Prostate gland (tissue), 2 donors: ENCODE results near the gene PEX13. TPM values are rescaled to one million over a fixed set of nuclear protein-coding genes. Genes with fewer than 3 reads are reported as not detected.
A peak's percentile ranks its signal among the peaks of the same experiment; 100 is the strongest.
"Not testable (repeated sequence)": the region's sequence is repeated elsewhere in the genome, so short reads cannot be mapped to it uniquely, and the experiment has no call there.

Experiments used
- DNase-seq: peaks from one replicate; pipeline ENCODE4 v3.0.0-alpha.2; 2019; ENCODE audit warnings: low spot score
- H3K27ac ChIP-seq, 2 donors: fragments of 200-600 bp; sonication (generic); 2 replicates each; pipeline ENCODE4 v1.5.1; 2017 to 2019
- H3K27me3 ChIP-seq: fragments of 200-600 bp; sonication (generic); replicated peaks from 2 replicates; pipeline ENCODE4 v1.5.1; 2019; ENCODE audit not compliant: insufficient read depth
- H3K36me3 ChIP-seq, 2 donors: fragments of 200-600 bp; sonication (generic); 1 replicate in 1 of 2; 2 replicates in 1 of 2; pipeline versions ENCODE4 v1.5.1 to v1.8.1; 2017 to 2019
- H3K4me1 ChIP-seq: fragments of 200-600 bp; sonication (generic); replicated peaks from 2 replicates; pipeline ENCODE4 v1.5.1; 2019
- H3K4me3 ChIP-seq, 2 donors: fragments of 200-600 bp; sonication (generic); 2 replicates each; pipeline ENCODE4 v1.5.1; 2017 to 2019
- H3K9me3 ChIP-seq: fragments of 200-600 bp; sonication (generic); 2 replicates; pipeline ENCODE4 v1.5.1; 2017
- POLR2A ChIP-seq: fragments of 450-650 bp; IDR thresholded peaks from one replicate; pipeline ENCODE4 v1.6.1; 2016; ENCODE audit warnings: antibody characterized with exemption, mild to moderate bottlenecking
- POLR2AphosphoS5 ChIP-seq: sonication (generic); formaldehyde crosslinking; IDR thresholded peaks from one replicate; pipeline ENCODE4 v1.6.1; 2017; ENCODE audit warnings: antibody characterized with exemption
- WGBS: methylation state at CpG from one replicate; pipeline ENCODE4 v1.1.5; 2018; 5-methylcytosine and 5-hydroxymethylcytosine counted together
- intact Hi-C: fragments of 100-400 bp; cut with DNase I; formaldehyde crosslinking; loops from one replicate; pipeline ENCODE4 v1.14.2; 2022
- total RNA-seq, 2 donors: library from RNA; depleted of rRNA; stranded (reverse); fragments of >200 nt; gene quantifications; one replicate each; pipeline ENCODE4 v1.1.0, GENCODE V29; 2016
- TF ChIP-seq, protein P1 (sequence below), 4 experiments: fragments of 200-600 bp in 2 of 4; fragments of 450-650 bp in 2 of 4; sonication (generic) in 2 of 4; IDR thresholded peaks; 1 replicate in 3 of 4; 2 replicates in 1 of 4; pipeline ENCODE4 v1.5.1; 2016 to 2019; ENCODE audit warnings: antibody characterized with exemption in 4 of 4, mild to moderate bottlenecking in 2 of 4, moderate library complexity in 2 of 4

PEX13 gene
- total RNA-seq, 2 donors from 2014 or later = 31.7 to 63.8 TPM

DNA sequence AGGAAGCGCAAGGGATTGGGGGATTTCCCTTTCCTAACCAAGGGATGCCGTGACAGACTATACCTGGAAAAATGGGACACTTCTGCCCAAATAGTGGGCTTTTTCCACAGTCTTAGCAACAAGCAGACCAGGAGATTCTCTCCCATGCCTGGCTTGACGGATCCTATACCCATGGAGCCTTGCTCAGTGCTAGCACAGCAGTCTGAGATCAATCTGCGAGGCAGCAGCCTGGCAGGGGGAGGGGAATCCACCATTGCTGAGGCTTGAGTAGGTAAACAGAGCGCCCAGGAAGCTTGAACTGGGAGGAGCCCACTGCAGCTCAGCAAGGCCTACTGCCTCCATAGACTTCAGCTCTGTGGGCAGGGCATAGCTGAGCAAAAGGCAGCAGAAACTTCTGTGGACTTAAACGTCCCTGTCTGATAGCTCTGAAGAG, 3.7 kb downstream of the PEX13 start:
- TF ChIP-seq POLR2A = no peak
- TF ChIP-seq, protein P1, sequence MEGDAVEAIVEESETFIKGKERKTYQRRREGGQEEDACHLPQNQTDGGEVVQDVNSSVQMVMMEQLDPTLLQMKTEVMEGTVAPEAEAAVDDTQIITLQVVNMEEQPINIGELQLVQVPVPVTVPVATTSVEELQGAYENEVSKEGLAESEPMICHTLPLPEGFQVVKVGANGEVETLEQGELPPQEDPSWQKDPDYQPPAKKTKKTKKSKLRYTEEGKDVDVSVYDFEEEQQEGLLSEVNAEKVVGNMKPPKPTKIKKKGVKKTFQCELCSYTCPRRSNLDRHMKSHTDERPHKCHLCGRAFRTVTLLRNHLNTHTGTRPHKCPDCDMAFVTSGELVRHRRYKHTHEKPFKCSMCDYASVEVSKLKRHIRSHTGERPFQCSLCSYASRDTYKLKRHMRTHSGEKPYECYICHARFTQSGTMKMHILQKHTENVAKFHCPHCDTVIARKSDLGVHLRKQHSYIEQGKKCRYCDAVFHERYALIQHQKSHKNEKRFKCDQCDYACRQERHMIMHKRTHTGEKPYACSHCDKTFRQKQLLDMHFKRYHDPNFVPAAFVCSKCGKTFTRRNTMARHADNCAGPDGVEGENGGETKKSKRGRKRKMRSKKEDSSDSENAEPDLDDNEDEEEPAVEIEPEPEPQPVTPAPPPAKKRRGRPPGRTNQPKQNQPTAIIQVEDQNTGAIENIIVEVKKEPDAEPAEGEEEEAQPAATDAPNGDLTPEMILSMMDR (IDR thresholded peaks at IDR 0.05) = no peak
- TF ChIP-seq POLR2AphosphoS5 = no peak
- no peaks in the 10 kb centered on the region for H3K36me3 ChIP-seq
- H3K4me3 ChIP-seq = no peak overlapping the region
- H3K9me3 ChIP-seq = no peaks in the 10 kb centered on the region
- no peak for DNase-seq
- H3K27me3 ChIP-seq = no peaks in the 10 kb centered on the region
- no peaks in the 10 kb centered on the region for H3K4me1 ChIP-seq
- no peak overlapping the region for H3K27ac ChIP-seq
- intact Hi-C loops = no loop called here
- WGBS = 93% methylated on average over 6 of the region's 6 CpGs

DNA sequence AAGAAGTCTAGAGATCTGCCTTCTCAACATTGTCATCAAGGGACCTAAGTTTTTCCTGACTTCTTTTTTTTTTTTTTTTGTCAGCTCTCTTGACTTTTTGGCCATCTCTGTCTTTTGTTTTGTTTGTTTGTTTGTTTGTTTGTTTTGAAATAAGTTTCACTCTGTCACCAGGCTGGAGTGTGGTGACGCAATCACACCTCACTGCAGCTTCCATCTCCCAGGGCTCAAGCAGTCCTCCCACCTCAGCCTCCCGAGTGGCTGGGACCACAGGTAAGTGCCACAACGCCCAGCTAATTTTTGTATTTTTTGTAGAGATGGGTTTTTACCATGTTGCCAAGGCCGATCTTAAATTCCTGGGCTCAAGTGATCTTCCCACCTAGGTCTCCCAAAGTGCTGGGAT, 6.2 kb downstream of the PEX13 start:
- Histone ChIP-seq H3K27me3 (no peaks in the 10 kb centered on the region), H3K4me1 (no peaks in the 10 kb centered on the region), H3K9me3 (no peaks in the 10 kb centered on the region), H3K4me3 (no peak overlapping the region), H3K27ac (no peak overlapping the region), H3K36me3 (no peaks in the 10 kb centered on the region)
- intact Hi-C loops = no loop called here
- no peak for DNase-seq
- 98% methylated on average over 4 of the region's 4 CpGs for WGBS
- TF ChIP-seq POLR2AphosphoS5 (no peak), POLR2A (no peak)
- TF ChIP-seq, protein P1 (IDR thresholded peaks at IDR 0.05) = no peak

DNA sequence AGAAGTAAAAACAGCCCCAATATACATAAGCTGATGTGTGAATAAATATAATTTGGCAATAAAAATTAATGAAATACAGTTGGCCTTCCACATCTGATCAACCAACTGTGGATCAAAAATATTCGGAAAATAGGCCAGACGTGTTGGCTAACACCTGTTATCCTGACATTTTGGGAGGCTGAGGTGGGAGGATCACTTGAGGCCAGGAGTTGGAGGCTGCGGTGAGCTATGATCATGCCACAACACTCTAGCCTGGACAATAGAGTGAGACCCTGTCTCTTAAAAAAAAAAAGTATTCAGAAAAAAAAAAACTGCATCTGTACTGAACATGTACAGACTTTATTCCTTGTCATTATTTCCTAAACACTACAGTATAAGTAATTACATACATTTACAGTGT, 12.0 kb downstream of the PEX13 start:
- no peaks in the 10 kb centered on the region for H3K9me3 ChIP-seq
- H3K4me3 ChIP-seq = no peak overlapping the region
- no peak for DNase-seq
- WGBS = 99% methylated on average over 3 of the region's 3 CpGs
- intact Hi-C loops = no loop called here
- peaks cover 0 to 2% of the 10 kb centered on the region in 2 donors for H3K36me3 ChIP-seq
- TF ChIP-seq POLR2A = no peak
- TF ChIP-seq, protein P1 (IDR thresholded peaks at IDR 0.05) = no peak
- TF ChIP-seq POLR2AphosphoS5 = no peak
- H3K27ac ChIP-seq = no peak overlapping the region
- H3K4me1 ChIP-seq = no peaks in the 10 kb centered on the region
- no peaks in the 10 kb centered on the region for H3K27me3 ChIP-seq

DNA sequence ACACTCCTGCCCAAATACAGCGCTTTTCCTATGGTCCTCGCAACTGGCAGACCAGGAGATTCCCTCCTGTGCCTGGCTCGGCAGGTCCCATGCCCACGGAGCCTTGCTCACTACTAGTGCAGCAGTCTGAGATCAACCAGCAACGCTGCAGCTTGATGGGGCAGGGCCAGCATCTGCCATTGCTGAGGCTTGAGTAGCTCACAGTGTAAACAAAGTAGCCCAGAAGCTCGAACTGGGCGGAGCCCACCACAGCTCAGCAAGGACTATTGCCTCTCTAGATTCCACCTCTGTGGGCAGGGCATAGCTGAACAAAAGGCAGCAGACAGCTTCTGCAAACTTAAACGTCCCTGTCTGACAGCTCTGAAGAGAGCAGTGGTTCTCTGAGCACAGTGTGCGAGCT, 17.1 kb downstream of the PEX13 start:
- 88% methylated on average over 9 of the region's 9 CpGs for WGBS
- DNase-seq, H3K9me3 ChIP-seq, intact Hi-C loops, H3K4me3 ChIP-seq, H3K4me1 ChIP-seq, H3K27me3 ChIP-seq, H3K36me3 ChIP-seq: not testable (repeated sequence)
- H3K27ac ChIP-seq = peak overlapping the region in 1 of 2 donors; percentile 62

DNA sequence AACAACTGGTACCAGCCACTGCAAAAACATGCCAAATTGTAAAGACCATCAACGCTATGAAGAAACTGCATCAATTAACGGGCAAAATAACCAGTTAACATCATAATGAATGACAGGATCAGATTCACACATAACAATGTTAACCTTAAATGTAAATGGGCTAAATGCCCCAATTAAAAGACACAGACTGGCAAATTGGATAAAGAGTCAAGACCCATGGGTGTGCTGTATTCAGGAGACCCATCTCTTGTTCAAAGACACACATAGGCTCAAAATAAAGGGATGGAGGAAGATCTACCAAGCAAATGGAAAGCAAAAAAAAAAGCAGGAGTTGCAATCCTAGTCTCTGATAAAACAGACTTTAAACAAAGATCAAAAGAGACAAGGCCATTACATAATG, 19.1 kb downstream of the PEX13 start:
- H3K4me3 ChIP-seq, H3K4me1 ChIP-seq, intact Hi-C loops, H3K9me3 ChIP-seq, DNase-seq, H3K36me3 ChIP-seq, H3K27me3 ChIP-seq: not testable (repeated sequence)
- WGBS = 85% methylated on average over 2 of the region's 2 CpGs
- peak overlapping the region; percentile 23 to 82 for H3K27ac ChIP-seq

DNA sequence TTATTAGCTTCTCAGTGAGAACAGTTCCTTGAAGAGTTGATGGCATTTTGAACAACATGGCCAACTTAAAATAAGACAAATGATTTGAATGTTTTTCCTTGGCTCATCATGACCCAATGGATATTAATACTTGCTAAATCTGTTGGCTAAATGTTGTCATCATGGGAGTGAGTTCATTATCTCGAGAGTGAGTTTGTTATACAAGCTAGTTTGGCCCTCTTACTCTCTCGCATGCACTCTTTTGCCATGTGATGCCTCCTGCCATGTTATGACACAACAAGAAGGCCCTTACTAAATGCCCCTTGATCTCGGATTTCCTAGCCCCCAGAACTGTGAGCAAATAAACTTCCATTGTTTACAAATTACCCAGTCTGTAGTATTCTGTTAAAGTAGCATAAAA, 25.3 kb downstream of the PEX13 start:
- Histone ChIP-seq H3K4me3 (no peak overlapping the region), H3K27ac (peak overlapping the region; percentile 7 to 77), H3K27me3 (no peaks in the 10 kb centered on the region), H3K4me1 (no peaks in the 10 kb centered on the region), H3K36me3 (no peaks in the 10 kb centered on the region), H3K9me3 (no peaks in the 10 kb centered on the region)
- WGBS = 71% methylated on average over 3 of the region's 3 CpGs
- intact Hi-C loops = no loop called here
- DNase-seq = no peak
- TF ChIP-seq, protein P1 (IDR thresholded peaks at IDR 0.05) = no peak
- no peak for TF ChIP-seq POLR2A
- TF ChIP-seq POLR2AphosphoS5 = no peak
